Osteocyte (in vitro differentiated cells): ENCODE results near the gene ATRX. TPM values are rescaled to one million over a fixed set of nuclear protein-coding genes. Genes with fewer than 3 reads are reported as not detected.
"Not testable (repeated sequence)": the region's sequence is repeated elsewhere in the genome, so short reads cannot be mapped to it uniquely, and the experiment has no call there.

Experiments used
- DNase-seq: peaks from one replicate; pipeline ENCODE4 v3.0.0; 2021; ENCODE audit warnings: mixed read lengths; ENCODE audit not compliant: unreplicated experiment; ENCODE audit errors: extremely low spot score
- H3K27ac Mint-ChIP-seq: one replicate; pipeline ENCODE4 v1.8.0; 2021; ENCODE audit warnings: mild to moderate bottlenecking, mixed read lengths; ENCODE audit not compliant: unreplicated experiment
- H3K27me3 Mint-ChIP-seq: one replicate; pipeline ENCODE4 v1.8.0; 2021; ENCODE audit warnings: mixed read lengths; ENCODE audit not compliant: unreplicated experiment
- H3K36me3 Mint-ChIP-seq: one replicate; pipeline ENCODE4 v1.8.0; 2021; ENCODE audit warnings: mixed read lengths; ENCODE audit not compliant: unreplicated experiment
- H3K4me1 Mint-ChIP-seq: one replicate; pipeline ENCODE4 v1.8.0; 2021; ENCODE audit warnings: mixed read lengths; ENCODE audit not compliant: unreplicated experiment
- H3K4me3 Mint-ChIP-seq: one replicate; pipeline ENCODE4 v1.8.0; 2021; ENCODE audit warnings: mild to moderate bottlenecking, moderate library complexity, mixed read lengths; ENCODE audit not compliant: unreplicated experiment
- H3K9me3 Mint-ChIP-seq: one replicate; pipeline ENCODE4 v1.8.0; 2021; ENCODE audit warnings: mixed read lengths; ENCODE audit not compliant: unreplicated experiment
- long read RNA-seq: library from polyadenylated mRNA; unstranded; transcript quantifications from one replicate; pipeline ENCODE4 v2.0.0, GENCODE V29; 2021
- total RNA-seq: library from RNA; stranded (reverse); gene quantifications from 2 replicates; pipeline ENCODE4 v1.2.1, GENCODE V29; 2021
- TF ChIP-seq, protein P1 (sequence below): fragments of 200-600 bp; sonication (generic); IDR thresholded peaks from 2 replicates; pipeline ENCODE4 v1.5.0; 2021; ENCODE audit warnings: antibody characterized with exemption, mild to moderate bottlenecking, moderate library complexity

ATRX gene, protein sequence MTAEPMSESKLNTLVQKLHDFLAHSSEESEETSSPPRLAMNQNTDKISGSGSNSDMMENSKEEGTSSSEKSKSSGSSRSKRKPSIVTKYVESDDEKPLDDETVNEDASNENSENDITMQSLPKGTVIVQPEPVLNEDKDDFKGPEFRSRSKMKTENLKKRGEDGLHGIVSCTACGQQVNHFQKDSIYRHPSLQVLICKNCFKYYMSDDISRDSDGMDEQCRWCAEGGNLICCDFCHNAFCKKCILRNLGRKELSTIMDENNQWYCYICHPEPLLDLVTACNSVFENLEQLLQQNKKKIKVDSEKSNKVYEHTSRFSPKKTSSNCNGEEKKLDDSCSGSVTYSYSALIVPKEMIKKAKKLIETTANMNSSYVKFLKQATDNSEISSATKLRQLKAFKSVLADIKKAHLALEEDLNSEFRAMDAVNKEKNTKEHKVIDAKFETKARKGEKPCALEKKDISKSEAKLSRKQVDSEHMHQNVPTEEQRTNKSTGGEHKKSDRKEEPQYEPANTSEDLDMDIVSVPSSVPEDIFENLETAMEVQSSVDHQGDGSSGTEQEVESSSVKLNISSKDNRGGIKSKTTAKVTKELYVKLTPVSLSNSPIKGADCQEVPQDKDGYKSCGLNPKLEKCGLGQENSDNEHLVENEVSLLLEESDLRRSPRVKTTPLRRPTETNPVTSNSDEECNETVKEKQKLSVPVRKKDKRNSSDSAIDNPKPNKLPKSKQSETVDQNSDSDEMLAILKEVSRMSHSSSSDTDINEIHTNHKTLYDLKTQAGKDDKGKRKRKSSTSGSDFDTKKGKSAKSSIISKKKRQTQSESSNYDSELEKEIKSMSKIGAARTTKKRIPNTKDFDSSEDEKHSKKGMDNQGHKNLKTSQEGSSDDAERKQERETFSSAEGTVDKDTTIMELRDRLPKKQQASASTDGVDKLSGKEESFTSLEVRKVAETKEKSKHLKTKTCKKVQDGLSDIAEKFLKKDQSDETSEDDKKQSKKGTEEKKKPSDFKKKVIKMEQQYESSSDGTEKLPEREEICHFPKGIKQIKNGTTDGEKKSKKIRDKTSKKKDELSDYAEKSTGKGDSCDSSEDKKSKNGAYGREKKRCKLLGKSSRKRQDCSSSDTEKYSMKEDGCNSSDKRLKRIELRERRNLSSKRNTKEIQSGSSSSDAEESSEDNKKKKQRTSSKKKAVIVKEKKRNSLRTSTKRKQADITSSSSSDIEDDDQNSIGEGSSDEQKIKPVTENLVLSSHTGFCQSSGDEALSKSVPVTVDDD (N-terminal part only)
- 102 and 103 TPM in 2 replicates for total RNA-seq
- long read RNA-seq, transcript ATRX-213 (10 exons, 3,071 nt), result major isoform, 15 of 616 reads
- long read RNA-seq, transcript ATRX-211 (8 exons, 1,860 nt), result minor isoform, 10 of 616 reads
- long read RNA-seq, partial matches to known transcripts, result 426 of 616 reads
- long read RNA-seq, other reads (novel, unspliced or antisense), result 165 of 616 reads

DNA sequence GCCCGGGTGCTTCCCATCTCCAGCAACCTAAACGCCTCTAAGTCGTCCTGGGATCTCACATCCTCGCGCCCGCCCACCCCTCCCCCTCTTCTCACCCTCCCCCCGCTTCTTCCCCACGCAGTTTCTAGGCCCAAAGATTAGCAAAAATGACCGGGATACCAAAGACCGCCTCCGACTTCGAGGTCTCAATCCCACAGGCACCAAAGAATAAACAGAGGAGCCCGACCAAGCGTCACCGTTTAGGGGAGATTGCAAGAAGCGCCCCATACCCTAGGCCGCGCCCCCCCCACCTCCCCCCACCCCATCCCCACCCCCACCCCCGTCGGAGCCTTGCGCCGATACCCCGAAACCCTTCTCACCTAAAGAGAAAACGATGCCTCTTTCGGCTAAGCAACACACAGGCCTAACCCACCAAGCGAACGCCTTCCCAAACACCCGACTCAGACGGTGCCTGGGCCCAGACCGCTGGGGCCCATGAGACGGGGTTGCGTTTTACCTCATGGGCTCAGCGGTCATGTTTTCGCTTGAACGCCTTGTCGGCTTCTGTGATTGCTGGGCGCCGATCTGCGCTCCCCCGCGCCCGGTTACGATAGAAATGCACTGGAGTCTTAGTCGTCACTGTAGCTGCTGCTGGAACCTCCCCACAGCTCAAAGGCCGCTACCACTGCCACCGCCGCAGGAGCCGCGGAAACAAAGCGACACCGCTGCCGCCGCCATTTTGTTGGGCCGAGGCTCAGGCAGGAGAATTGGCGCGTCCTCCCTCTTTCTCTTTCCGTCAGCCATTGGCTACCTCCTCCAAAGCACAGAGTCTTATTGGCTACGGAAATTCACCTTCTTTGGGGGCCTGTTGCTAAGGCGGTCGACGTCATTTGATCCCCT, at the start of gene ATRX:
Gene ATRX (minus strand): TSS at position 731 of the 879 bp plus-strand sequence. CDS start 215 bp downstream, at position 516.
- peaks cover 13% of the 10 kb centered on the region for H3K4me1 Mint-ChIP-seq
- peak within 1 kb of the TSS; percentile 100 for H3K27ac Mint-ChIP-seq
- H3K9me3 Mint-ChIP-seq, result peaks cover 3% of the 10 kb centered on the region
- no peaks in the 10 kb centered on the region for H3K36me3 Mint-ChIP-seq
- DNase-seq, result peak; percentile 88
- peak within 1 kb of the TSS; percentile 100 for H3K4me3 Mint-ChIP-seq
- TF ChIP-seq, protein P1, sequence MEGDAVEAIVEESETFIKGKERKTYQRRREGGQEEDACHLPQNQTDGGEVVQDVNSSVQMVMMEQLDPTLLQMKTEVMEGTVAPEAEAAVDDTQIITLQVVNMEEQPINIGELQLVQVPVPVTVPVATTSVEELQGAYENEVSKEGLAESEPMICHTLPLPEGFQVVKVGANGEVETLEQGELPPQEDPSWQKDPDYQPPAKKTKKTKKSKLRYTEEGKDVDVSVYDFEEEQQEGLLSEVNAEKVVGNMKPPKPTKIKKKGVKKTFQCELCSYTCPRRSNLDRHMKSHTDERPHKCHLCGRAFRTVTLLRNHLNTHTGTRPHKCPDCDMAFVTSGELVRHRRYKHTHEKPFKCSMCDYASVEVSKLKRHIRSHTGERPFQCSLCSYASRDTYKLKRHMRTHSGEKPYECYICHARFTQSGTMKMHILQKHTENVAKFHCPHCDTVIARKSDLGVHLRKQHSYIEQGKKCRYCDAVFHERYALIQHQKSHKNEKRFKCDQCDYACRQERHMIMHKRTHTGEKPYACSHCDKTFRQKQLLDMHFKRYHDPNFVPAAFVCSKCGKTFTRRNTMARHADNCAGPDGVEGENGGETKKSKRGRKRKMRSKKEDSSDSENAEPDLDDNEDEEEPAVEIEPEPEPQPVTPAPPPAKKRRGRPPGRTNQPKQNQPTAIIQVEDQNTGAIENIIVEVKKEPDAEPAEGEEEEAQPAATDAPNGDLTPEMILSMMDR, result no peak
- no peaks in the 10 kb centered on the region for H3K27me3 Mint-ChIP-seq

DNA sequence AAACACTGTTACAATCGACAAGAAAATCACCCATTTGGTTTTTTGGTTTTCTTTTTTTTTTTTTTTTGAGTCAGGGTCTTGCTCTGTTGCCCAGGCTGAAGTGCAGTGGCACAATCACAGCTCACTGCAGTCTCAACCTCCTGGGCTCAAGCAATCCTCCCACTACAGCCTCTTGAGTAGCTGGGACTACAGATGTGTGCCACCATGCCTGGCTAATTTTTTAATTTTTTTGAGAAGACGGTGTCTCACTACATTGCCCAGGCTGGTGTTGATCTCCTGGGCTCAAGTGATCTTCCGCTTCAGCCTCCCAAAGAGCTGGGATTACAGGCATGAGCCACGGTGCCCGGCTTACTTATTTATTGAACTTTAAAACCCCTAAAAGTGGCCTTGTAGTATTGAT, 45.5 kb upstream of the ATRX start:
- H3K9me3 Mint-ChIP-seq, H3K27me3 Mint-ChIP-seq, DNase-seq, H3K27ac Mint-ChIP-seq, H3K4me1 Mint-ChIP-seq, H3K4me3 Mint-ChIP-seq: not testable (repeated sequence)
- H3K36me3 Mint-ChIP-seq, result peaks cover 13% of the 10 kb centered on the region

DNA sequence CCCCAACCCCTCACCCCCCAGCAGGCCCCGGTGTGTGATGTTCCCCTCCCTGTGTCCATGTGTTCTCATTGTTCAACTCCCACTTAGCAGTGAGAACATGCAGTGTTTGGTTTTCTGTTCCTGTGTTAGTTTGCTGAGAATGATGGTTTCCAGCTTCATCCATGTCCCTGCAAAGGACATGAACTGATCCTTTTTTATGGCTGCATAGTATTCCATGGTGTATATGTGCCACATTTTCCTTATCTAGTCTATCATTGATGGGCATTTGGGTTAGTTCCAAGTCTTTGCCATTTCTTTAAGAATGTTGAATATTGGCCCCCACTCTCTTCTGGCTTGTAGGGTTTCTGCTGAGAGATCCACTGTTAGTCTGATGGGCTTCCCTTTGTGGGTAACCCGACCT, 36.0 kb upstream of the ATRX start:
- Mint-ChIP-seq H3K36me3 (peaks cover 14% of the 10 kb centered on the region), H3K9me3 (peaks cover 20% of the 10 kb centered on the region)
- H3K27me3 Mint-ChIP-seq, DNase-seq, H3K4me3 Mint-ChIP-seq, H3K4me1 Mint-ChIP-seq, H3K27ac Mint-ChIP-seq: not testable (repeated sequence)

DNA sequence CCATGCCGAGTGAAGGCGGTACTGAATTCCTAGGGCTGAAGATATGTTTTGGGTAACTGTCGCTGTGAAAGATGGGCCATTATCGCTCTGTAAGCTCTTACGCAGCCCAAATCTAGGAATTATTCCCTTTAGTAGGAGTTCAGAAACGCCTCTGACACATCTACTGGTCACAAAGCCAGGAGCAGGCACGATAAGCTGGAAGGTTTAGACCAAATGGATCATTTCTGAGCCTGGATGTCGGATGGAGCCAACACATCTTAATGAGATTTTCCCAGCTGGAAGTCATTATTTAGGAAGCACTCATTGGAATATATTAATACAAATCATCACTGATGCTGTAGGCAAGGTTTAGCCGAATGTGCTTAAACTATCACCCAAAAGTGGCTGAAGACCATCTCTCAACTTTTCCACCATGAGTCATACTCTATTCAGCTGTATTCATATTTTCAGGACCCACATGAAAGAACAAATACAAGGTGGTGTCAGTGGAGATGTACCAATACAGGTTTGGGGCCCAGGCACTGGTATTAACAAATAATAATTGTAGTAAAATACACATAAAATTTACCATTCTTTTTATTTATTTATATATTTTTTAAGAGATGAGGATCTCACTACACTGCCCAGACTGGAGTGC, 34.2 kb upstream of the ATRX start:
- no peak for DNase-seq
- H3K4me1 Mint-ChIP-seq, result peaks cover 3% of the 10 kb centered on the region
- peaks cover 7% of the 10 kb centered on the region for H3K36me3 Mint-ChIP-seq
- H3K9me3 Mint-ChIP-seq, result peaks cover 16% of the 10 kb centered on the region
- TF ChIP-seq, protein P1, result no peak
- no peak overlapping the region for H3K27ac Mint-ChIP-seq
- no peaks in the 10 kb centered on the region for H3K27me3 Mint-ChIP-seq
- no peak overlapping the region for H3K4me3 Mint-ChIP-seq

DNA sequence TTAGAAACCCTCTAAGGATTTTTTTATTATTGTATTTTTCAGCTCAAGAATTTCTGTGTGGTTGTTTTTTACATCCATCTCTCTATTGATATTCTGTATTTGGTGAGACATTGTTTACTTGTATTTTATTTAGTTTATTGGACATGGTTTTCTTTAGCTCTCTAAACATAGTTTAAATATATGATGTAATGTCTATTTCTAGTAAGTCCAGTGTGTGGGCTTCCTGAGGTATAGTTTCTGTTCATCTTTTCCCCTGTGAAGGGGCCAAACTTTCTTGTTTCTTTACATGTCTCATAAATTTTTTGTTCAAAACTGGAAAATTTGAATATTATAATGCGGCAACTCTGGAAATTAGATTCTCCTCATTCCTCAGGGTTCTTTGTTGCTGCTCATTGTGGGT, 28.2 kb upstream of the ATRX start:
- no peak overlapping the region for H3K27ac Mint-ChIP-seq
- H3K4me3 Mint-ChIP-seq, result no peak overlapping the region
- H3K36me3 Mint-ChIP-seq, result no peaks in the 10 kb centered on the region

More for the DNA sequence above, 28.2 kb upstream of the ATRX start:
- DNase-seq, result no peak
- TF ChIP-seq, protein P1, result no peak
- peaks cover 11% of the 10 kb centered on the region for H3K9me3 Mint-ChIP-seq
- no peaks in the 10 kb centered on the region for H3K27me3 Mint-ChIP-seq
- peaks cover 3% of the 10 kb centered on the region for H3K4me1 Mint-ChIP-seq
